OCI-LY1 (cell line): ENCODE results near the gene TBC1D5.

ENCODE experiments used
- H2AFZ ChIP-seq: fragments of 200-600 bp; sonication (generic), shearing (Covaris generic); 2 replicates; pipeline ENCODE4 v1.6.0; 2014; ENCODE audit warnings: antibody characterized with exemption, mild to moderate bottlenecking, low read length
- H3F3A ChIP-seq: fragments of 200-600 bp; sonication (generic), shearing (Covaris generic); 2 replicates; pipeline ENCODE4 v1.6.0; 2014; ENCODE audit warnings: mild to moderate bottlenecking, antibody characterized with exemption, low read length, moderate library complexity; ENCODE audit not compliant: insufficient read depth
- H3K27ac ChIP-seq: fragments of 200-600 bp; sonication (generic); 2 replicates; pipeline ENCODE4 v1.5.1; 2014; ENCODE audit warnings: low read length, mixed run types, mild to moderate bottlenecking, low read depth; ENCODE audit not compliant: poor library complexity, severe bottlenecking
- H3K27me3 ChIP-seq: fragments of 200-600 bp; sonication (generic); 2 replicates; pipeline ENCODE4 v1.6.0; 2014; ENCODE audit warnings: antibody characterized with exemption, mild to moderate bottlenecking, low read length, moderate library complexity; ENCODE audit not compliant: insufficient read depth
- H3K36me3 ChIP-seq: fragments of 200-600 bp; sonication (generic); 2 replicates; pipeline ENCODE4 v1.6.1; 2014; ENCODE audit warnings: mild to moderate bottlenecking, antibody characterized with exemption, low read length, moderate library complexity, mixed read lengths; ENCODE audit not compliant: insufficient read depth
- H3K4me1 ChIP-seq: fragments of 200-600 bp; sonication (generic); 2 replicates; pipeline ENCODE4 v1.5.1; 2014; ENCODE audit warnings: mild to moderate bottlenecking, low read length, moderate library complexity; ENCODE audit not compliant: insufficient read depth, severe bottlenecking
- H3K4me2 ChIP-seq: fragments of 200-600 bp; sonication (generic), shearing (Covaris generic); 2 replicates; pipeline ENCODE4 v1.6.1; 2014; ENCODE audit warnings: low read length
- H3K4me3 ChIP-seq: fragments of 200-600 bp; sonication (generic); 2 replicates; pipeline ENCODE4 v1.5.1; 2014; ENCODE audit warnings: low read length, low read depth, mild to moderate bottlenecking, mixed read lengths; ENCODE audit not compliant: poor library complexity, severe bottlenecking
- H3K79me2 ChIP-seq: fragments of 200-600 bp; shearing (Covaris generic); 2 replicates; pipeline ENCODE4 v1.6.1; 2016; ENCODE audit warnings: mixed run types, low read length, mixed read lengths; ENCODE audit not compliant: insufficient read depth
- H3K9ac ChIP-seq: fragments of 200-600 bp; sonication (generic), shearing (Covaris generic); 2 replicates; pipeline ENCODE4 v1.6.1; 2014; ENCODE audit warnings: mild to moderate bottlenecking, low read length, mixed read lengths
- H3K9me2 ChIP-seq: fragments of 200-600 bp; sonication (generic), shearing (Covaris generic); 2 replicates; pipeline ENCODE4 v1.6.1; 2014; ENCODE audit warnings: low read depth, mild to moderate bottlenecking, low read length, mixed read lengths
- H3K9me3 ChIP-seq: fragments of 200-600 bp; shearing (Covaris generic); 2 replicates; pipeline ENCODE4 v1.6.1; 2014; ENCODE audit warnings: low read length, mixed read lengths
- H4K20me1 ChIP-seq: fragments of 200-600 bp; sonication (generic), shearing (Covaris generic); 2 replicates; pipeline ENCODE4 v1.6.0; 2016; ENCODE audit warnings: mild to moderate bottlenecking, low read length; ENCODE audit not compliant: insufficient read depth
- EZH2 ChIP-seq: fragments of 200-600 bp; sonication (generic), shearing (Covaris generic); IDR thresholded peaks from 2 replicates; pipeline ENCODE4 v1.8.0; 2017; ENCODE audit warnings: borderline replicate concordance, mixed run types, mild to moderate bottlenecking, antibody characterized with exemption, low read length, moderate library complexity, mixed read lengths
- TF ChIP-seq, protein P1 (sequence below): fragments of 200-600 bp; sonication (generic), shearing (Covaris generic); IDR thresholded peaks from 2 replicates; pipeline ENCODE4 v1.5.1; 2017; ENCODE audit warnings: mild to moderate bottlenecking, antibody characterized with exemption, low read length, moderate library complexity, mixed read lengths

The TBC1D5 gene

DNA sequence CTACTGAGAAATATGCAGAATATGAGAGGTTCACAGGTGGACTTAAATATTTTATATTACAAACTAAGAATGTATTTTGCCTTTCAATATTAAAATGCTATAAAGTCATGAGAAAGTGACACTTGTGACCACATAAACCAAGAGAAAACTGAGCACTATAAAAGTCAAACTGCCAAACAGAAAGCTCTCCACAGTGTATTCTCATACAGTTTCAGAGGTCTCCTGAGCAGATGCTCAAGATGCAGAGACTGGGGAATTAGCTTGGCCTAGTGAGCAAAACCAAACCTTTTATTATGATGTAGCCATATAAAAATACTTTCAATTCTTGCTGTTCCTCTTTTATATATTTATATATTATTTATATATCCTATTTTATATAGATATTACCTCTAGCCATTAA is 227.8 kb downstream of the TBC1D5 start:
- H4K20me1 ChIP-seq, result no peaks in the 10 kb centered on the region
- TF ChIP-seq, protein P1, sequence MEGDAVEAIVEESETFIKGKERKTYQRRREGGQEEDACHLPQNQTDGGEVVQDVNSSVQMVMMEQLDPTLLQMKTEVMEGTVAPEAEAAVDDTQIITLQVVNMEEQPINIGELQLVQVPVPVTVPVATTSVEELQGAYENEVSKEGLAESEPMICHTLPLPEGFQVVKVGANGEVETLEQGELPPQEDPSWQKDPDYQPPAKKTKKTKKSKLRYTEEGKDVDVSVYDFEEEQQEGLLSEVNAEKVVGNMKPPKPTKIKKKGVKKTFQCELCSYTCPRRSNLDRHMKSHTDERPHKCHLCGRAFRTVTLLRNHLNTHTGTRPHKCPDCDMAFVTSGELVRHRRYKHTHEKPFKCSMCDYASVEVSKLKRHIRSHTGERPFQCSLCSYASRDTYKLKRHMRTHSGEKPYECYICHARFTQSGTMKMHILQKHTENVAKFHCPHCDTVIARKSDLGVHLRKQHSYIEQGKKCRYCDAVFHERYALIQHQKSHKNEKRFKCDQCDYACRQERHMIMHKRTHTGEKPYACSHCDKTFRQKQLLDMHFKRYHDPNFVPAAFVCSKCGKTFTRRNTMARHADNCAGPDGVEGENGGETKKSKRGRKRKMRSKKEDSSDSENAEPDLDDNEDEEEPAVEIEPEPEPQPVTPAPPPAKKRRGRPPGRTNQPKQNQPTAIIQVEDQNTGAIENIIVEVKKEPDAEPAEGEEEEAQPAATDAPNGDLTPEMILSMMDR, result no peak
- TF ChIP-seq EZH2, result no peak
- H3K4me2 ChIP-seq, result no peak overlapping the region
- no peak overlapping the region for H2AFZ ChIP-seq
- H3K4me1 ChIP-seq, result peaks cover 5% of the 10 kb centered on the region
- no peak overlapping the region for H3K27ac ChIP-seq
- H3K79me2 ChIP-seq, result no peaks in the 10 kb centered on the region
- H3K27me3 ChIP-seq, result no peaks in the 10 kb centered on the region
- no peaks in the 10 kb centered on the region for H3F3A ChIP-seq
- no peaks in the 10 kb centered on the region for H3K36me3 ChIP-seq
- no peak overlapping the region for H3K9ac ChIP-seq
- no peaks in the 10 kb centered on the region for H3K9me3 ChIP-seq
- no peak overlapping the region for H3K4me3 ChIP-seq
- H3K9me2 ChIP-seq, result no peaks in the 10 kb centered on the region

DNA sequence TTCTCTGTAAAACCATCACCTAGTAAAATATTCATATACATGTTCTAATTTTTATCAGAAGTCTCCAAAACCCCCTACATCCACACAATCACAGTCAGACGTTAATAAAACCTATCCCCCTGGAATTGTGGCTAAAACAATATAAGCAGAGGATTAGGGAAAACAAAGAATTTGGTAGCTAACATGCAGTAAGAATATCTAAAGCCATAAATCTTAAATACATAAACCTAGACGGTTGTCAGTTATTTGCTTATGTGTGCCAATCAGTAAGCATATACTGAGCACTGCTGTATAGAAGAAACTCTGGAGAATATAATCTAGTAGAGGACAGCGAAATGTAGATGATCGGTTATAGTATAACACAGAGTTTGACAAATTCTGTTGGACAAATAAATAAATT is 232.2 kb downstream of the TBC1D5 start:
- Histone ChIP-seq H3K27ac (no peak overlapping the region), H4K20me1 (no peaks in the 10 kb centered on the region), H3K9me3 (no peaks in the 10 kb centered on the region), H3K79me2 (no peaks in the 10 kb centered on the region), H3K36me3 (no peaks in the 10 kb centered on the region), H3K9me2 (no peaks in the 10 kb centered on the region; the same call in 1 of the 2 replicates), H3K4me1 (no peaks in the 10 kb centered on the region), H3F3A (no peaks in the 10 kb centered on the region; the same call in 1 of the 2 replicates), H3K9ac (no peak overlapping the region), H3K4me2 (no peak overlapping the region), H3K27me3 (no peaks in the 10 kb centered on the region), H2AFZ (no peak overlapping the region), H3K4me3 (no peak overlapping the region)
- no peak for TF ChIP-seq EZH2
- TF ChIP-seq, protein P1, result no peak

DNA sequence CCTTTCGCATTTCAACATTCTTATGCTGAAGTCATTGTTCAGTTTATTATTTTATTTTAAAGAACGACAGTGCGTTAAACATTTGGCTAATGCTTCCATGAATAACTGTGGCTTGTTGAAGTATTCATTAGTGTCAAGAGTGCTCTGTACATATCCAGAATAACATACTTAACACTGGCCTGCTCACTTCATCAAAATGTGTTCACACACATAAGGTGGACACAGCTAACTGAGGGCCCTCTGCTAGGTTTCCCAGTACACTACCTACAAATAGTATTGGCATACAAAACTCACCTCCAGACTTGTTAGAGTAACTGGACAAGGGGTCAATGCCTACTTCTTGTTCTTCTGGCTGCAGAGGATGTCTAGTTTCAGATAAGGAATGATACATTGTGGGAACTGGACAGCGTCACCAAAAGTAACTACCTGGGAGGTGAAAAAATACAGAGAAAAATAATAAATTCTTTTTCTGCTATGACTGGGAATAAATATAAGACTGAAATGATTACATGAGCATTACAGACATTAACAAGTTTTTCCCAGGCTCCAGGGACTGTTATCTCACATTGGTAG is 234.2 kb downstream of the TBC1D5 start:
- Histone ChIP-seq H3K36me3 (no peaks in the 10 kb centered on the region), H3K27me3 (no peaks in the 10 kb centered on the region), H4K20me1 (no peaks in the 10 kb centered on the region), H2AFZ (no peak overlapping the region), H3K9me2 (no peaks in the 10 kb centered on the region; the same call in 1 of the 2 replicates), H3F3A (no peaks in the 10 kb centered on the region; the same call in 1 of the 2 replicates), H3K4me1 (no peaks in the 10 kb centered on the region), H3K9me3 (no peaks in the 10 kb centered on the region), H3K4me3 (no peak overlapping the region), H3K4me2 (no peak overlapping the region), H3K79me2 (no peaks in the 10 kb centered on the region), H3K27ac (no peak overlapping the region), H3K9ac (no peak overlapping the region)
- TF ChIP-seq, protein P1, result no peak
- no peak for TF ChIP-seq EZH2
